Loucy (cell line): ENCODE data around the gene PARD3B.

Experiments used
- H2AFZ ChIP-seq: fragments of 200-600 bp; sonication (generic); 2 replicates; pipeline ENCODE4 v1.6.0; 2016; ENCODE audit warnings: antibody characterized with exemption, mild to moderate bottlenecking, low read length, moderate library complexity
- H3F3A ChIP-seq: fragments of 200-600 bp; 2 replicates; pipeline ENCODE4 v1.6.0; 2016; ENCODE audit warnings: antibody characterized with exemption, low read depth, mild to moderate bottlenecking
- H3K27me3 ChIP-seq: fragments of 200-600 bp; sonication (generic); 2 replicates; pipeline ENCODE4 v1.6.1; 2014; ENCODE audit warnings: low read length, mild to moderate bottlenecking; ENCODE audit not compliant: insufficient read depth, poor library complexity, severe bottlenecking
- H3K36me3 ChIP-seq: fragments of 200-600 bp; sonication (generic); 2 replicates; pipeline ENCODE4 v1.6.1; 2016; ENCODE audit warnings: low read length; ENCODE audit not compliant: insufficient read depth
- H3K4me1 ChIP-seq: fragments of 200-600 bp; sonication (generic); 2 replicates; pipeline ENCODE4 v1.5.1; 2014; ENCODE audit warnings: low read length, mild to moderate bottlenecking; ENCODE audit not compliant: insufficient read depth, poor library complexity, severe bottlenecking
- H3K4me2 ChIP-seq: fragments of 200-600 bp; sonication (generic); 2 replicates; pipeline ENCODE4 v1.6.0; 2014; ENCODE audit warnings: antibody characterized with exemption, low read length, low read depth, mild to moderate bottlenecking; ENCODE audit not compliant: poor library complexity, severe bottlenecking
- H3K4me3 ChIP-seq: fragments of 200-600 bp; sonication (generic); 2 replicates; pipeline ENCODE4 v1.5.1; 2014; ENCODE audit warnings: low read length, mild to moderate bottlenecking, mixed read lengths; ENCODE audit not compliant: poor library complexity, severe bottlenecking
- H3K79me2 ChIP-seq: fragments of 200-600 bp; sonication (generic); 2 replicates; pipeline ENCODE4 v1.6.1; 2014; ENCODE audit warnings: low read length; ENCODE audit not compliant: insufficient read depth
- H3K9ac ChIP-seq: fragments of 200-600 bp; sonication (generic); 2 replicates; pipeline ENCODE4 v1.6.0; 2014; ENCODE audit warnings: mild to moderate bottlenecking, low read depth, low read length, moderate library complexity; ENCODE audit not compliant: poor library complexity, severe bottlenecking
- H3K9me2 ChIP-seq: fragments of 200-600 bp; sonication (generic); replicated peaks from 2 replicates; pipeline ENCODE4 v1.6.1; 2016; ENCODE audit warnings: low read depth, low read length, mixed read lengths
- H3K9me3 ChIP-seq: fragments of 200-600 bp; sonication (generic); 2 replicates; pipeline ENCODE4 v1.6.1; 2014; ENCODE audit warnings: mild to moderate bottlenecking, antibody characterized with exemption, low read length, low read depth; ENCODE audit not compliant: insufficient read depth
- H4K20me1 ChIP-seq: fragments of 200-600 bp; sonication (generic); 2 replicates; pipeline ENCODE4 v1.6.0; 2014; ENCODE audit warnings: antibody characterized with exemption, low read length, mild to moderate bottlenecking; ENCODE audit not compliant: insufficient read depth, poor library complexity, severe bottlenecking
- EZH2phosphoT487 ChIP-seq: fragments of 200-600 bp; IDR thresholded peaks from 2 replicates; pipeline ENCODE4 v1.6.1; 2018; ENCODE audit warnings: antibody characterized with exemption, mild to moderate bottlenecking, moderate library complexity, borderline replicate concordance
- TF ChIP-seq, protein P1 (sequence below): fragments of 200-600 bp; sonication (generic); conservative IDR thresholded peaks from 2 replicates; pipeline ENCODE4 v1.5.1; 2014; ENCODE audit warnings: mild to moderate bottlenecking, antibody characterized with exemption, low read length

Gene PARD3B

GRCh38 chr2:204986641-204987040 is 441.4 kb downstream of the PARD3B start:
- Histone ChIP-seq H3K79me2 (no peaks in the 10 kb centered on the region), H2AFZ (no peak overlapping the region), H3K4me1 (peaks cover 25% of the 10 kb centered on the region), H3F3A (no peaks in the 10 kb centered on the region), H3K4me3 (no peak overlapping the region), H3K9me2 (no peaks in the 10 kb centered on the region), H3K27me3 (no peaks in the 10 kb centered on the region), H3K4me2 (no peak overlapping the region), H3K36me3 (no peaks in the 10 kb centered on the region), H3K9ac (no peak overlapping the region), H4K20me1 (no peaks in the 10 kb centered on the region), H3K9me3 (no peaks in the 10 kb centered on the region)
- TF ChIP-seq, protein P1, sequence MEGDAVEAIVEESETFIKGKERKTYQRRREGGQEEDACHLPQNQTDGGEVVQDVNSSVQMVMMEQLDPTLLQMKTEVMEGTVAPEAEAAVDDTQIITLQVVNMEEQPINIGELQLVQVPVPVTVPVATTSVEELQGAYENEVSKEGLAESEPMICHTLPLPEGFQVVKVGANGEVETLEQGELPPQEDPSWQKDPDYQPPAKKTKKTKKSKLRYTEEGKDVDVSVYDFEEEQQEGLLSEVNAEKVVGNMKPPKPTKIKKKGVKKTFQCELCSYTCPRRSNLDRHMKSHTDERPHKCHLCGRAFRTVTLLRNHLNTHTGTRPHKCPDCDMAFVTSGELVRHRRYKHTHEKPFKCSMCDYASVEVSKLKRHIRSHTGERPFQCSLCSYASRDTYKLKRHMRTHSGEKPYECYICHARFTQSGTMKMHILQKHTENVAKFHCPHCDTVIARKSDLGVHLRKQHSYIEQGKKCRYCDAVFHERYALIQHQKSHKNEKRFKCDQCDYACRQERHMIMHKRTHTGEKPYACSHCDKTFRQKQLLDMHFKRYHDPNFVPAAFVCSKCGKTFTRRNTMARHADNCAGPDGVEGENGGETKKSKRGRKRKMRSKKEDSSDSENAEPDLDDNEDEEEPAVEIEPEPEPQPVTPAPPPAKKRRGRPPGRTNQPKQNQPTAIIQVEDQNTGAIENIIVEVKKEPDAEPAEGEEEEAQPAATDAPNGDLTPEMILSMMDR: no peak
- no peak for TF ChIP-seq EZH2phosphoT487

DNA sequence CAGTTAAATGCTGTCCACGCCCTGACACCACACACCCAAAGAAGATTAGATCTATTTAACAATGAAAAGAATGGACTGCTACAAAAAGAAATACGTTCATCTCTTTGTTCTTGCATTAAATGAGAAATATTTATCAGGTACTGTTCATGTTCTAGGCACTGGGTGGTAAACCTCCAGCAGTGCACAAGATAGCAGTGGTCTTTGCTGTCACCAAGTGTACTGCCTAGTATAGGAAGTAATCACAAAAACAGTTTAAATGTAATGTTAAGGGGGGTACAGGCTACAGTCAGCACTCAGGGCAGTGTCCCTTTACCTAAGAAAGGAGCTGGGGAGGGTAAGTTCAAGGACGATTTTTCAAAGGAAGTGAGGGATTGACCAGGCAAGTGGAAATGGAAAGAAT is 443.6 kb downstream of the PARD3B start:
- Histone ChIP-seq H3K9me2 (no peaks in the 10 kb centered on the region), H3K9ac (no peak overlapping the region), H4K20me1 (no peaks in the 10 kb centered on the region), H3K4me3 (no peak overlapping the region), H3K27me3 (no peaks in the 10 kb centered on the region), H3F3A (no peaks in the 10 kb centered on the region), H3K4me1 (peaks cover 4% of the 10 kb centered on the region), H2AFZ (0 out of 2 replicates have a peak overlapping the region, but pooled peaks have one; percentile 47), H3K79me2 (no peaks in the 10 kb centered on the region), H3K9me3 (no peaks in the 10 kb centered on the region), H3K36me3 (no peaks in the 10 kb centered on the region), H3K4me2 (no peak overlapping the region)
- TF ChIP-seq EZH2phosphoT487: no peak
- TF ChIP-seq, protein P1: peak; percentile 43

GRCh38 chr2:204989877-204990276 is 444.6 kb downstream of the PARD3B start:
- no peaks in the 10 kb centered on the region for H3K9me3 ChIP-seq
- no peak overlapping the region for H2AFZ ChIP-seq
- H3K4me3 ChIP-seq: no peak overlapping the region
- H3K9ac ChIP-seq: no peak overlapping the region
- no peaks in the 10 kb centered on the region for H3F3A ChIP-seq
- H3K79me2 ChIP-seq: no peaks in the 10 kb centered on the region
- H3K36me3 ChIP-seq: no peaks in the 10 kb centered on the region
- H3K9me2 ChIP-seq: no peaks in the 10 kb centered on the region
- no peak for TF ChIP-seq EZH2phosphoT487
- TF ChIP-seq, protein P1: no peak
- peaks cover 4% of the 10 kb centered on the region for H3K4me1 ChIP-seq
- no peak overlapping the region for H3K4me2 ChIP-seq
- no peaks in the 10 kb centered on the region for H3K27me3 ChIP-seq
- H4K20me1 ChIP-seq: no peaks in the 10 kb centered on the region
